ENCODE measurements around the gene HOXB3.
"Not testable (repeated sequence)": the region's sequence is repeated elsewhere in the genome, so short reads cannot be mapped to it uniquely, and the experiment has no call there.

HOXB3 gene

GRCh38 chr17:48515925-48516900 lies 73.8 kb downstream of the HOXB3 start:
- H3K4me3 ChIP-seq (ENCODE audit: low read depth, low read length), result no peak overlapping the region
- TF ChIP-seq CTCF (IDR thresholded peaks at IDR 0.05; ENCODE audit: borderline replicate concordance, insufficient read depth, low read depth, low read length), result no peak

- no peak overlapping the region for H3K4me3 ChIP-seq (ENCODE audit: low read depth, low read length)
- TF ChIP-seq CTCF (IDR thresholded peaks at IDR 0.05; ENCODE audit: borderline replicate concordance, insufficient read depth, low read depth, low read length), result no peak
Observed at GRCh38 chr17:48514477-48514876, 75.6 kb downstream of the HOXB3 start.

- H3K4me3 ChIP-seq (ENCODE audit: low read depth, low read length), result no peak overlapping the region
- no peak for TF ChIP-seq CTCF (IDR thresholded peaks at IDR 0.05; ENCODE audit: borderline replicate concordance, insufficient read depth, low read depth, low read length)
Observed at GRCh38 chr17:48513666-48514455, 76.2 kb downstream of the HOXB3 start.

- no peak overlapping the region for H3K4me3 ChIP-seq (ENCODE audit: low read depth, low read length)
- no peak for TF ChIP-seq CTCF (IDR thresholded peaks at IDR 0.05; ENCODE audit: borderline replicate concordance, insufficient read depth, low read depth, low read length)
Observed at GRCh38 chr17:48513097-48513496, 76.9 kb downstream of the HOXB3 start.

GRCh38 chr17:48510761-48511604 lies 79.1 kb downstream of the HOXB3 start:
- no peak for TF ChIP-seq CTCF (IDR thresholded peaks at IDR 0.05; ENCODE audit: borderline replicate concordance, insufficient read depth, low read depth, low read length)
- H3K4me3 ChIP-seq (ENCODE audit: low read depth, low read length), result no peak overlapping the region

GRCh38 chr17:48510381-48510760 lies 79.7 kb downstream of the HOXB3 start:
- no peak overlapping the region for H3K4me3 ChIP-seq (ENCODE audit: low read depth, low read length)
- TF ChIP-seq CTCF (IDR thresholded peaks at IDR 0.05; ENCODE audit: borderline replicate concordance, insufficient read depth, low read depth, low read length), result no peak

- H3K4me3 ChIP-seq (ENCODE audit: low read depth, low read length), result not testable (repeated sequence)
Observed at GRCh38 chr17:48509708-48510107, 80.3 kb downstream of the HOXB3 start.

Data from GM12875 (cell line).